Neural cell (in vitro differentiated cells): ENCODE measurements around the gene RSU1. TPM values are rescaled to one million over a fixed set of nuclear protein-coding genes. Genes with fewer than 3 reads are reported as not detected.

Source experiments
- H2AFZ ChIP-seq: fragments of 200-600, 300-800 bp; sonication (generic), shearing (Covaris generic); 2 replicates; pipeline ENCODE4 v1.6.0; 2014; ENCODE audit warnings: low read depth, mild to moderate bottlenecking, antibody characterized with exemption, low read length, moderate library complexity
- H3F3A ChIP-seq: fragments of 200-600 bp; shearing (Covaris generic); 2 replicates; pipeline ENCODE4 v1.6.1; 2016; ENCODE audit warnings: mild to moderate bottlenecking, moderate library complexity, mixed read lengths, antibody characterized with exemption, low read length; ENCODE audit not compliant: insufficient read depth, poor library complexity, severe bottlenecking
- H3K27ac ChIP-seq: fragments of 200-600, 300-800 bp; sonication (generic), shearing (Covaris generic); 2 replicates; pipeline ENCODE4 v1.5.1; 2014; ENCODE audit warnings: mild to moderate bottlenecking, low read length, moderate library complexity
- H3K27me3 ChIP-seq: fragments of 300-800, 200-600 bp; sonication (generic), shearing (Covaris generic); 2 replicates; pipeline ENCODE4 v1.6.0; 2014; ENCODE audit warnings: mild to moderate bottlenecking, low read depth, low read length, moderate library complexity; ENCODE audit not compliant: insufficient read depth
- H3K36me3 ChIP-seq: fragments of 300-800, 200-600 bp; sonication (generic), shearing (Covaris generic); 2 replicates; pipeline ENCODE4 v1.5.1; 2014; ENCODE audit warnings: mild to moderate bottlenecking, antibody characterized with exemption, low read length, moderate library complexity; ENCODE audit not compliant: insufficient read depth
- H3K4me2 ChIP-seq: fragments of 300-800, 200-600 bp; sonication (generic), shearing (Covaris generic); 2 replicates; pipeline ENCODE4 v1.6.0; 2014; ENCODE audit warnings: mild to moderate bottlenecking, low read length
- H3K4me3 ChIP-seq: fragments of 300-800, 200-600 bp; sonication (generic), shearing (Covaris generic); 2 replicates; pipeline ENCODE4 v1.5.1; 2014; ENCODE audit warnings: mild to moderate bottlenecking, low read length, moderate library complexity
- H3K79me2 ChIP-seq: fragments of 200-600 bp; shearing (Covaris generic); replicated peaks from 2 replicates; pipeline ENCODE4 v1.6.0; 2014; ENCODE audit warnings: mild to moderate bottlenecking, low read length, moderate library complexity; ENCODE audit not compliant: insufficient read depth
- H3K9ac ChIP-seq: fragments of 300-800, 200-600 bp; sonication (generic), shearing (Covaris generic); 2 replicates; pipeline ENCODE4 v1.6.1; 2016; ENCODE audit warnings: mild to moderate bottlenecking, low read length, mixed read lengths
- H3K9me2 ChIP-seq: fragments of 200-600 bp; shearing (Covaris generic); 2 replicates; pipeline ENCODE4 v1.6.1; 2016; ENCODE audit warnings: mild to moderate bottlenecking, low read length, mixed read lengths; ENCODE audit not compliant: insufficient read depth
- H3K9me3 ChIP-seq: fragments of 200-600, 300-800 bp; sonication (generic), shearing (Covaris generic); 2 replicates; pipeline ENCODE4 v1.6.1; 2016; ENCODE audit warnings: mild to moderate bottlenecking, mixed run types, low read length, moderate library complexity, mixed read lengths
- H4K20me1 ChIP-seq: fragments of 200-600 bp; shearing (Covaris generic); 2 replicates; pipeline ENCODE4 v1.6.1; 2016; ENCODE audit warnings: mild to moderate bottlenecking, mixed run types; ENCODE audit not compliant: insufficient read depth
- EP300 ChIP-seq: fragments of 450-650 bp; conservative IDR thresholded peaks from 2 replicates; pipeline ENCODE4 v1.6.1; 2014; ENCODE audit warnings: antibody characterized with exemption, mild to moderate bottlenecking, moderate library complexity; ENCODE audit not compliant: poor library complexity, severe bottlenecking
- EZH2 ChIP-seq: fragments of 200-600, 300-800 bp; shearing (Covaris generic), sonication (generic); IDR thresholded peaks from 2 replicates; pipeline ENCODE4 v1.6.1; 2014; ENCODE audit warnings: antibody characterized with exemption, low read length, borderline replicate concordance, mild to moderate bottlenecking; ENCODE audit not compliant: insufficient read depth, poor library complexity, severe bottlenecking
- MXI1 ChIP-seq: fragments of 450-650 bp; conservative IDR thresholded peaks from 2 replicates; pipeline ENCODE4 v1.6.1; 2014; ENCODE audit warnings: antibody characterized with exemption, mild to moderate bottlenecking; ENCODE audit not compliant: poor library complexity, severe bottlenecking
- POLR2AphosphoS5 ChIP-seq: IDR thresholded peaks from 2 replicates; pipeline ENCODE4 v1.6.1; 2012
- RAD21 ChIP-seq: fragments of 450-650 bp; conservative IDR thresholded peaks from 2 replicates; pipeline ENCODE4 v1.6.1; 2014; ENCODE audit warnings: antibody characterized with exemption, mild to moderate bottlenecking, moderate library complexity
- SMC3 ChIP-seq: fragments of 450-650 bp; conservative IDR thresholded peaks from 2 replicates; pipeline ENCODE4 v1.6.1; 2014; ENCODE audit warnings: antibody characterized with exemption, mild to moderate bottlenecking, moderate library complexity; ENCODE audit not compliant: poor library complexity
- TAF1 ChIP-seq: IDR thresholded peaks from 2 replicates; pipeline ENCODE4 v1.6.1; 2012; ENCODE audit warnings: low read depth
- polyA plus RNA-seq: library from polyadenylated mRNA; depleted of rRNA; stranded (reverse); fragments of >200 nt; gene quantifications from 2 replicates; pipeline ENCODE4 v1.2.3, GENCODE V29; 2014
- TF ChIP-seq, protein P1 (sequence below): fragments of 450-650 bp; IDR thresholded peaks from 2 replicates; pipeline ENCODE4 v1.5.1; 2014; ENCODE audit warnings: antibody characterized with exemption, mild to moderate bottlenecking, moderate library complexity; ENCODE audit not compliant: poor library complexity, severe bottlenecking
- TF ChIP-seq, protein P2 (sequence below): IDR thresholded peaks from 2 replicates; pipeline ENCODE4 v1.6.1; 2012; ENCODE audit warnings: borderline replicate concordance

The RSU1 gene
- polyA plus RNA-seq, 1 donor from 2014 or later, result 18.7 TPM

DNA sequence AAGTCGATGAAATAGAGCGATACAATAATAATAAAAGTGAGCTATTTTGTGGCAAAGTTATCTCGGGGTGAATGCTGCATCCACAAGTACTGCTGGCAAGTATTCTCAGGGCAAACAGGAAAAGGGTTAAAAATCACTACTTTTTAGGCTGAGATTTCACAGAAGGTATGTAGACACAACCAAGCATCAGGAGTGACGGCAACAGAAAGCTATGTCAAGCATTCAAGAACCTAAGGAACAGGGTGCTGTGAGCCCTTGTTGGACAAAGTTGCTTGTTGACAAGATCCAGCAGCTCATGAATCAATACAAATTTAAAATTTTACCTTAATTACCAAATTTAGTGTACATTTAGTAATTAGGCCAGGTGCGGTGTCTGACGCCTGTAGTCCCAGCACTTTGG is 254.3 kb downstream of the RSU1 start:
- H3K4me2 ChIP-seq, result no peak overlapping the region
- H3K9me2 ChIP-seq, result no peaks in the 10 kb centered on the region
- no peak overlapping the region for H3K4me3 ChIP-seq
- H4K20me1 ChIP-seq, result no peaks in the 10 kb centered on the region
- no peaks in the 10 kb centered on the region for H3F3A ChIP-seq
- H3K27ac ChIP-seq, result no peak overlapping the region
- H2AFZ ChIP-seq, result no peak overlapping the region
- TF ChIP-seq TAF1, result no peak
- TF ChIP-seq EZH2, result no peak
- no peak for TF ChIP-seq SMC3
- TF ChIP-seq, protein P1, sequence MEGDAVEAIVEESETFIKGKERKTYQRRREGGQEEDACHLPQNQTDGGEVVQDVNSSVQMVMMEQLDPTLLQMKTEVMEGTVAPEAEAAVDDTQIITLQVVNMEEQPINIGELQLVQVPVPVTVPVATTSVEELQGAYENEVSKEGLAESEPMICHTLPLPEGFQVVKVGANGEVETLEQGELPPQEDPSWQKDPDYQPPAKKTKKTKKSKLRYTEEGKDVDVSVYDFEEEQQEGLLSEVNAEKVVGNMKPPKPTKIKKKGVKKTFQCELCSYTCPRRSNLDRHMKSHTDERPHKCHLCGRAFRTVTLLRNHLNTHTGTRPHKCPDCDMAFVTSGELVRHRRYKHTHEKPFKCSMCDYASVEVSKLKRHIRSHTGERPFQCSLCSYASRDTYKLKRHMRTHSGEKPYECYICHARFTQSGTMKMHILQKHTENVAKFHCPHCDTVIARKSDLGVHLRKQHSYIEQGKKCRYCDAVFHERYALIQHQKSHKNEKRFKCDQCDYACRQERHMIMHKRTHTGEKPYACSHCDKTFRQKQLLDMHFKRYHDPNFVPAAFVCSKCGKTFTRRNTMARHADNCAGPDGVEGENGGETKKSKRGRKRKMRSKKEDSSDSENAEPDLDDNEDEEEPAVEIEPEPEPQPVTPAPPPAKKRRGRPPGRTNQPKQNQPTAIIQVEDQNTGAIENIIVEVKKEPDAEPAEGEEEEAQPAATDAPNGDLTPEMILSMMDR, result no peak
- TF ChIP-seq RAD21, result no peak
- TF ChIP-seq, protein P2, sequence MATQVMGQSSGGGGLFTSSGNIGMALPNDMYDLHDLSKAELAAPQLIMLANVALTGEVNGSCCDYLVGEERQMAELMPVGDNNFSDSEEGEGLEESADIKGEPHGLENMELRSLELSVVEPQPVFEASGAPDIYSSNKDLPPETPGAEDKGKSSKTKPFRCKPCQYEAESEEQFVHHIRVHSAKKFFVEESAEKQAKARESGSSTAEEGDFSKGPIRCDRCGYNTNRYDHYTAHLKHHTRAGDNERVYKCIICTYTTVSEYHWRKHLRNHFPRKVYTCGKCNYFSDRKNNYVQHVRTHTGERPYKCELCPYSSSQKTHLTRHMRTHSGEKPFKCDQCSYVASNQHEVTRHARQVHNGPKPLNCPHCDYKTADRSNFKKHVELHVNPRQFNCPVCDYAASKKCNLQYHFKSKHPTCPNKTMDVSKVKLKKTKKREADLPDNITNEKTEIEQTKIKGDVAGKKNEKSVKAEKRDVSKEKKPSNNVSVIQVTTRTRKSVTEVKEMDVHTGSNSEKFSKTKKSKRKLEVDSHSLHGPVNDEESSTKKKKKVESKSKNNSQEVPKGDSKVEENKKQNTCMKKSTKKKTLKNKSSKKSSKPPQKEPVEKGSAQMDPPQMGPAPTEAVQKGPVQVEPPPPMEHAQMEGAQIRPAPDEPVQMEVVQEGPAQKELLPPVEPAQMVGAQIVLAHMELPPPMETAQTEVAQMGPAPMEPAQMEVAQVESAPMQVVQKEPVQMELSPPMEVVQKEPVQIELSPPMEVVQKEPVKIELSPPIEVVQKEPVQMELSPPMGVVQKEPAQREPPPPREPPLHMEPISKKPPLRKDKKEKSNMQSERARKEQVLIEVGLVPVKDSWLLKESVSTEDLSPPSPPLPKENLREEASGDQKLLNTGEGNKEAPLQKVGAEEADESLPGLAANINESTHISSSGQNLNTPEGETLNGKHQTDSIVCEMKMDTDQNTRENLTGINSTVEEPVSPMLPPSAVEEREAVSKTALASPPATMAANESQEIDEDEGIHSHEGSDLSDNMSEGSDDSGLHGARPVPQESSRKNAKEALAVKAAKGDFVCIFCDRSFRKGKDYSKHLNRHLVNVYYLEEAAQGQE, result no peak
- TF ChIP-seq MXI1, result no peak
- no peaks in the 10 kb centered on the region for H3K36me3 ChIP-seq
- H3K79me2 ChIP-seq, result no peaks in the 10 kb centered on the region
- H3K9me3 ChIP-seq, result no peaks in the 10 kb centered on the region
- no peaks in the 10 kb centered on the region for H3K27me3 ChIP-seq
- no peak overlapping the region for H3K9ac ChIP-seq

DNA sequence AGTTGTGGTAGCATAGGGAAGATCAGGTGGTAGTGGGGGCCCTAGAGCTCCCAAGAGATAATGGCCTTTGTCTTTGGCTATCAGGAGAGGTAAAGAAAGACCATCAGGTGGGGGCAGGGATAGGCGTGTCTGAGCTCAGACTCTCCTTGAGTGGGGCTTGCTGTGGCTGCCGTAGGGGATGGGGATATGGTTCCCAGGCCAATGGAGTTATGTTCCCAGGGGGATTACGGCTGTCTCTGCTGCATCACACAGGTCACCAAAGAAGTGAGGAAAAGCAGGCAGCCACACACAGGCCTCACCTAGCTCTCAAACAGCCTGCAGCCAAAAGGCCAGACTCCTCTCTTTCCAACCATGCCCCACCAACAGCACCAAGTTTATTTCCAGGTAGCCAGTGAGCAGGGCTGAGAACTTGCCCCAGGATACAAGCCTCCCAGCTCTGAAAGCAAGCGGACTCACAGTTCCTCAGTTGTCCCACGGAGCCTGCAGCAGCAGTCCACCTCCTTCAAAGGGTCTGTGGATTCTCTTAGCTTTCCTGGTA is 257.9 kb downstream of the RSU1 start:
- H3K9me2 ChIP-seq, result no peaks in the 10 kb centered on the region
- H3K27me3 ChIP-seq, result no peaks in the 10 kb centered on the region
- no peaks in the 10 kb centered on the region for H4K20me1 ChIP-seq
- H3K4me3 ChIP-seq, result no peak overlapping the region
- H3K9me3 ChIP-seq, result no peaks in the 10 kb centered on the region
- no peak overlapping the region for H3K9ac ChIP-seq
- H3K4me2 ChIP-seq, result no peak overlapping the region
- no peaks in the 10 kb centered on the region for H3K36me3 ChIP-seq
- no peaks in the 10 kb centered on the region for H3F3A ChIP-seq
- no peak overlapping the region for H3K27ac ChIP-seq
- TF ChIP-seq, protein P1, result no peak
- TF ChIP-seq RAD21 (no peak), SMC3 (no peak), TAF1 (no peak), POLR2AphosphoS5 (no peak), EP300 (no peak), EZH2 (no peak), MXI1 (no peak)
- TF ChIP-seq, protein P2, result no peak
- H3K79me2 ChIP-seq, result no peaks in the 10 kb centered on the region
- no peak overlapping the region for H2AFZ ChIP-seq
